Activated CD4-positive, CD25-positive, alpha-beta regulatory T cell (primary cell): ENCODE data around the gene GNG12.
"Not testable (repeated sequence)": the region's sequence is repeated elsewhere in the genome, so short reads cannot be mapped to it uniquely, and the experiment has no call there.

Experiments used
- DNase-seq, 4 experiments: peaks; one replicate each; lab custom pipeline; 2025; lab: John Stamatoyannopoulos, UW

The GNG12 gene

GRCh38 chr1:67682659-67683197 lies 150.5 kb downstream of the GNG12 start:
- no peak for DNase-seq

- DNase-seq: no peak
These were observed 152.8 kb downstream of the GNG12 start for GRCh38 chr1:67680486-67680885.

GRCh38 chr1:67679691-67680090 lies 153.6 kb downstream of the GNG12 start:
- no peak for DNase-seq

DNA sequence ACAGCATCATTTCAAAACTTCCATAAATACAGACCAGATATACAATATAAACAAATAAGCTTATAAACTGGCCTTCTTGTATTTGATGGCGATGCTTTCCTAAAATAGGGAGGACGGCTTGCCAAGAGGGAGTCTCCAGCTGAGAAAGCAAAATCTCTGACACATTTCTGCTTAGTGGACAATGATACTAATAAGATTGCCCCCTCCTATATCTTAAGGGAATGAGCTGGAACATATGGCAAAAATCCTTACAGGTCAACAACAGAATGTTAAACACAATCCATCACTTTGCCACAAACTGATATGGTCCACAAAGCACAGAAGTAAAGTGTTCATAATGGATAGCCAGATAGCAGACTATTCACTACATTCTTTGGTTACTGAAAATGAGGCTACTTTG lies 155.3 kb downstream of the GNG12 start:
- no peak for DNase-seq

DNA sequence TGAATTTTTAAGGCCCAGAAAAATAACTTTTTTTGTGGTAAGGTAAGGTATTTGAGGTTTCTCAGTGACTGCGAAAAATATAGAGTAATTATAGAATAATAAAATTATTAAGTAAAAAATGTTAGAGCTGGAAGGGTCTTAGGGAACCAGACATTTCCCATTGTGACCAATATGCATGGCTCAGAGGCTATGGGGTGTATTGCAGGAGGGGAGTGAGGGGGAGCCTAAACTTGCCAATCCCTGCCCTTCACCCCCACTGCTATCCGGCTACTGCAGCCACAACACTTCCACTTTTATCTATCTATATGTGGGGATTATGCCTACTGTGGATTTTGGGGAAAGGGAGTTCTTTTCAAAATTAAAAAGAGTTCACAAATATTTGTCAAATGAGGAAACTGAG lies 155.9 kb downstream of the GNG12 start:
- no peak for DNase-seq

- DNase-seq: no peak
These were observed 156.3 kb downstream of the GNG12 start for GRCh38 chr1:67676946-67677345.

- DNase-seq: no peak
These were observed 157.0 kb downstream of the GNG12 start for GRCh38 chr1:67676287-67676686.

GRCh38 chr1:67675800-67676199 lies 157.5 kb downstream of the GNG12 start:
- DNase-seq: no peak

GRCh38 chr1:67674260-67675011 lies 158.8 kb downstream of the GNG12 start:
- DNase-seq: peak in 2 of 4 experiments; percentile 17 to 35

DNA sequence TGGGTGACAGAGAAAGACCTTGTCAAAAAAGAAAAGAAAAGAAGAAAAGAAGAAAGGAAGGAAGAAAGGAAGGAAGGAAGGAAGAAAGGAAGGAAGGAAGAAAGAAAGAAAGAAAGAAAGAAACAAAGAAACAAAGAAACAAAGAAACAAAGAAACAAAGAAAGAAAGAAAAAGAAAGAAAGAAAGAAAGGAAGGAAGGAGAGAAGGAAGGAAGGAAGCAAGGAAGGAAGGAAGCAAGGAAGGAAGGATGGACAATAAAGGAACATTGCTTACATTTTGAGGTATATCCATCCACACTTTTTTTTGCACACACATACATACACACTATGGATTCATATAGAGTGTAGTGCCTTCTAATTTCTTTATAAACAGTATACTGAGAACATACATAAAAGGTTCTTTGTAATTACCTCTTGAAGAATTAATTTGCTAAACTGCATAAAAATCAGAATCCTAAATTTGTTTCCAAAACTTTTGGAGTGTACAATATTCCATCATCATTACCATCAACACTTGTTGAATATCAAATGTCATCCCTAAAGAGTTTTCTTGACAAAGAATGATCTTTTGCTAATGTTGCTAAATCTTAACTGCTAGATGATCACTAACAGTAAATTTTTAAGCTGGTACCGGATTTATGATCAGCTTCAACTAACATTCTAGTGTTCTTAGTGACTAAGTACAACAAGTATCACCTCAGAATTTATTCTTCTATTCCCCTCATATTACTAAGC lies 159.6 kb downstream of the GNG12 start:
- no peak for DNase-seq

DNA sequence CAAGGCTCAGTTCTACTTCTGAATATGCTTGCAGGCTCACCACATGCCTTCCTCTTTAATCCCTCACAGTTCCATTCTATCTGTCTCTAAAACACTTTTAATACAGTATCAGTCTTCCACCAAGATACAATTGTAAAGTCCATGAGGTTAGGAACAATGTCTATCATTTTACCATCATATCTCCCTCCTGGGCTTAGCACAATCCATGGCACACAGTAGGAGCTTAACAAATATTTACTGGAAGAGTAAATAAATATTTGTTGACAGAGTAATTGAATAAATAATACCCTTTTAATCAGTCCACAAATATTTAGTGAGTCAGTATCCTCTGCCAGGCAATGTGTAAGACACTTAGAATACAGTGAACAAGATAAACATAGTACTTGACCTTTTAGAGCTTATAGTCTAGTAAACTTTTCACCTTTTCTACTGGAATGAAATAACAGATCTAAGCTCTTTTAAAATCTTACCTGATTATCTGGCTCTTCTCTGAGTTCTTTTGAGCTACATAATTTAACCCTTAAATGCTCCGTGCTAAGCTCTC lies 160.9 kb downstream of the GNG12 start:
- no peak for DNase-seq

- DNase-seq: no peak
These were observed 164.6 kb downstream of the GNG12 start for GRCh38 chr1:67668660-67669059.

DNA sequence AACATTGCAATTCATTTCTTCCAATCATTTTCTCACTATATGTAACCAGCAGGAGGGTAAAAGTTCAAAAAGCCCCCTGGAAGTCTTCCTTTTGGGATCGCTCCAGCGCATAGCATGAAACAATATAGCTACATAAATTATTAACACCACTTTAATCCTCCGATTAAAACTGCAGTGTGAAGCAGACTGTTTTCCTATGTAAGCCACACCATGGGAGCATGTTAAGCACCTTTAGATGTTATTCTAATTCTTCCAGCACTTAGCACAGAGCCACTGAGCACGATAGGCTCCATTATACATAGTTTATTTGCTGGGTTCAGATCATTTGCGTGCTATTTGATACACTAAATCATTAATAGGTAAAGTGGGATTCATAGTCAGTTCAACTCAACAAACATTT lies 166.6 kb downstream of the GNG12 start:
- DNase-seq: no peak

GRCh38 chr1:67665307-67665706 lies 168.0 kb downstream of the GNG12 start:
- DNase-seq: not testable (repeated sequence)

- no peak for DNase-seq
These were observed 169.2 kb downstream of the GNG12 start for GRCh38 chr1:67664048-67664447.

DNA sequence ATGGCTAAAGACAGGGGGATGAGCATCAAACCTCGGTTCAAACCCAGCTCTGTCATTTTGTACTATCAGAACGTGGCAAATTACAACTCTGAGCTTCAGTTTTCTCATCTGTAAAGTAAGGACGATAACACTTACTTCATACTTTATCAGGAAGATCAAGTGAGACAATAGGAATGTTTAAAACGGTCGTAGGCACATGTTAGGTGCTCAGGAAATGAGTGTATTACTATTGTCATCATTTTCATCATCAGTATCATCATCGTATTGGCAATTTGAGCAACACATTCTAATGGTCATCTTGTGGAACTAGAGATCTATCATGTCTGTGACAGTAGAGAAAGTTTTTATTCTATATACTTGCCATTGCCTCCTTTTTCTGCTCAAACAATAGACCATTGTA lies 170.4 kb downstream of the GNG12 start:
- no peak for DNase-seq

DNA sequence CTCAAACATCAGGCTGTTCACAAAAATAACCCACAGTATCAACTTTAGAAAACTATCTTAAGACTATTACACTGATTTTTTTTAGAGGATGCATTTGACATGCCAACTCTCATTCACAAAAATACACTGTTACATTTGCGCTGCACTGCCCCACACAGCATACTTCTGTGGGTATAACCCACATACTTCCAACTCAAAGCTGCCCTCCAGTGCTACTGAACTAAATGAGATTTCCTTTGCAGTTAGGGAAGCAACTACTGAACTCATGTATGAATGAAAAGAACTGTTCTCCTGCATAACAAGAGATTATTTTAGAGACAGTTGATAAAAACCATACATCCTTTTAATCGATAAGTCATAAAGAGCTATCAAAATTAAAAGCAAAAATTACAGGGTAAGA lies 174.0 kb downstream of the GNG12 start:
- DNase-seq: no peak

DNA sequence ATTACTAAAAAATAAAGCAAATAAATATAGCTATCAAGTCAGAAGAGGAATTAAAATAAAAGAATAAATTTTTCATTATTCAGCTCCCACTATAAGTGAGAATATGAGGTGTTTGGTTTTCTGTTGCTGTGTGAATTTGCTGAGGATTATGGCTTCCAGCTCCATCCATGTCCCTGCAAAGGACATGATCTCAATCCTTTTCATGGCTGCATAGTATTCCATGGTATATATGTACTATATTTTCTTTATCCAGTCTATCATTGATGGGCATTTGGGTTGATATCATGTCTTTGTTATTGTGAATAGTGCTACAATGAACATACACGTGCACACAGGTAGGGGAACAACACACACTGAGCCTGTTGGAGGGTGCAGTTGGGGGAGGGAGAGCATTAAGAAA lies 176.1 kb downstream of the GNG12 start:
- not testable (repeated sequence) for DNase-seq

- DNase-seq: no peak
These were observed 177.7 kb downstream of the GNG12 start for GRCh38 chr1:67655581-67655980.

DNA sequence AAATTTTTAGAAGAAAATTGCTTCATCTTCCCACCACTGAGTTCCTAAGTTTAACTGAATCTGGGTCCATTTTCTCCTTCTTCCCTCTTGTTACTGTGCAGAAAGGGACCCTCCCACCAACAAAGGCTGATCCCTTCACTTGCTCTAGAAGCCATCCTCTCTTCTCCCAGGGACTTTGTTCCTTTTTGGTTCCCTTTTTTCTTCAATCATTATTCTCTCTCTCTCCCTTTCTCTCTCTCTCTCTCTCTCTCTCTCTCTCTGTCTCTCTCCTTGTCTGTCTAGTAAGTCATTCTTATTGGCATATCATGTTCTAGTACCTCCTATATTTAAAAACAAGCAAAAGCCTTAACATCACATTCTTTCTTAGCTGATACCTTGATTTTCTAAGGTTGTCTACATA lies 180.0 kb downstream of the GNG12 start:
- no peak for DNase-seq

- no peak for DNase-seq
These were observed 180.5 kb downstream of the GNG12 start for GRCh38 chr1:67652800-67653199.
